ENCODE data around the gene SLC66A2. TPM values are rescaled to one million over a fixed set of nuclear protein-coding genes. Genes with fewer than 3 reads are reported as not detected.

Gene SLC66A2
- total RNA-seq, 3 donors from 2014 or later (not counting 1 experiment from before 2014, with no cell fraction given) = 51.2 to 62.4 (median 54.1) TPM

- Mint-ChIP-seq H3K27me3 (ENCODE audit: low read depth in 2 of 2) (no peaks in the 10 kb centered on the region), H3K4me3 (no peak overlapping the region), H3K4me1 (peaks cover 10 to 35% of the 10 kb centered on the region in 2 donors), H3K9me3 (no peaks in the 10 kb centered on the region), H3K36me3 (peaks cover 7% of the 10 kb centered on the region), H3K27ac (no peak overlapping the region)
- Histone ChIP-seq H3K9me3 (ENCODE audit: control insufficient read depth, insufficient read depth, low read length) (peaks cover 15% of the 10 kb centered on the region), H3K27me3 (ENCODE audit: control insufficient read depth, insufficient read depth, low read length) (no peaks in the 10 kb centered on the region), H3K4me1 (ENCODE audit: control insufficient read depth, insufficient read depth, low read length) (peaks cover 4% of the 10 kb centered on the region), H3K36me3 (ENCODE audit: control insufficient read depth, insufficient read depth, low read length) (peaks cover 16% of the 10 kb centered on the region), H3K27ac (ENCODE audit: low read length) (no peak overlapping the region), H3K4me3 (ENCODE audit: low read length) (no peak overlapping the region)
- TF ChIP-seq, protein P1, sequence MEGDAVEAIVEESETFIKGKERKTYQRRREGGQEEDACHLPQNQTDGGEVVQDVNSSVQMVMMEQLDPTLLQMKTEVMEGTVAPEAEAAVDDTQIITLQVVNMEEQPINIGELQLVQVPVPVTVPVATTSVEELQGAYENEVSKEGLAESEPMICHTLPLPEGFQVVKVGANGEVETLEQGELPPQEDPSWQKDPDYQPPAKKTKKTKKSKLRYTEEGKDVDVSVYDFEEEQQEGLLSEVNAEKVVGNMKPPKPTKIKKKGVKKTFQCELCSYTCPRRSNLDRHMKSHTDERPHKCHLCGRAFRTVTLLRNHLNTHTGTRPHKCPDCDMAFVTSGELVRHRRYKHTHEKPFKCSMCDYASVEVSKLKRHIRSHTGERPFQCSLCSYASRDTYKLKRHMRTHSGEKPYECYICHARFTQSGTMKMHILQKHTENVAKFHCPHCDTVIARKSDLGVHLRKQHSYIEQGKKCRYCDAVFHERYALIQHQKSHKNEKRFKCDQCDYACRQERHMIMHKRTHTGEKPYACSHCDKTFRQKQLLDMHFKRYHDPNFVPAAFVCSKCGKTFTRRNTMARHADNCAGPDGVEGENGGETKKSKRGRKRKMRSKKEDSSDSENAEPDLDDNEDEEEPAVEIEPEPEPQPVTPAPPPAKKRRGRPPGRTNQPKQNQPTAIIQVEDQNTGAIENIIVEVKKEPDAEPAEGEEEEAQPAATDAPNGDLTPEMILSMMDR (IDR thresholded peaks at IDR 0.05) = no peak
- DNase-seq (no peak), ATAC-seq (no peak)
- WGBS (ENCODE audit: insufficient coverage) = 94% methylated on average over 5 of the region's 5 CpGs
- intact Hi-C loops (cut with micrococcal nuclease) = no loop called here
These were observed 12.4 kb downstream of the SLC66A2 start for GRCh38 chr18:79939096-79939495.

DNA sequence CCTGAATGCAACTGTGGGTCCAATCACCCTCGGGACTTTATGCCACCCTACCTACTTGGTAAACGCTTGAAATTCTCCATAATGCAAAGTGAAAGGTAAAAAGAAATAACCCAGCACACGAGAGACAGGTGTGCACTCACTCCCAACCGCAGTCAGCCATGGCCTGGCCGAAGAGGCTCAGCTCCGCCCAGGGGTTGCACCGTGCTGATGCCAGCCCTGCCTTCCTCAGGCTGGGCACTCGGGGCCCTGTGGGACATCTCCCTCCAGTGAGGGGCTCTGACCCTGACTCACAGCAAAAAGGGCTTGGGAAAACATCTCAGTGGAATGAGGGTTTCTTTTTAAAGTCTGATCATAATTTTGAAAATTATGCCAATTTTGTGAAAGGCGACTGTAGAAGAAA is 13.3 kb downstream of the SLC66A2 start:
- 95% methylated on average over 9 of the region's 9 CpGs for WGBS (ENCODE audit: insufficient coverage)
- Mint-ChIP-seq H3K27me3 (ENCODE audit: low read depth in 2 of 2) (no peaks in the 10 kb centered on the region), H3K4me3 (no peak overlapping the region), H3K36me3 (peaks cover 15% of the 10 kb centered on the region), H3K27ac (no peak overlapping the region), H3K9me3 (peaks cover 2 to 5% of the 10 kb centered on the region in 2 donors), H3K4me1 (peaks cover 10 to 32% of the 10 kb centered on the region in 2 donors)
- no peaks in the 10 kb centered on the region for H3K4me1 ChIP-seq (ENCODE audit: control insufficient read depth, insufficient read depth, low read length)
- peaks cover 19% of the 10 kb centered on the region for H3K9me3 ChIP-seq (ENCODE audit: control insufficient read depth, insufficient read depth, low read length)
- intact Hi-C loops (cut with micrococcal nuclease) = no loop called here
- H3K4me3 ChIP-seq (ENCODE audit: low read length) = no peak overlapping the region
- H3K36me3 ChIP-seq (ENCODE audit: control insufficient read depth, insufficient read depth, low read length) = peaks cover 16% of the 10 kb centered on the region
- H3K27ac ChIP-seq (ENCODE audit: low read length) = no peak overlapping the region
- ATAC-seq (no peak), DNase-seq (no peak)
- H3K27me3 ChIP-seq (ENCODE audit: control insufficient read depth, insufficient read depth, low read length) = no peaks in the 10 kb centered on the region
- TF ChIP-seq, protein P1 (IDR thresholded peaks at IDR 0.05) = no peak

DNA sequence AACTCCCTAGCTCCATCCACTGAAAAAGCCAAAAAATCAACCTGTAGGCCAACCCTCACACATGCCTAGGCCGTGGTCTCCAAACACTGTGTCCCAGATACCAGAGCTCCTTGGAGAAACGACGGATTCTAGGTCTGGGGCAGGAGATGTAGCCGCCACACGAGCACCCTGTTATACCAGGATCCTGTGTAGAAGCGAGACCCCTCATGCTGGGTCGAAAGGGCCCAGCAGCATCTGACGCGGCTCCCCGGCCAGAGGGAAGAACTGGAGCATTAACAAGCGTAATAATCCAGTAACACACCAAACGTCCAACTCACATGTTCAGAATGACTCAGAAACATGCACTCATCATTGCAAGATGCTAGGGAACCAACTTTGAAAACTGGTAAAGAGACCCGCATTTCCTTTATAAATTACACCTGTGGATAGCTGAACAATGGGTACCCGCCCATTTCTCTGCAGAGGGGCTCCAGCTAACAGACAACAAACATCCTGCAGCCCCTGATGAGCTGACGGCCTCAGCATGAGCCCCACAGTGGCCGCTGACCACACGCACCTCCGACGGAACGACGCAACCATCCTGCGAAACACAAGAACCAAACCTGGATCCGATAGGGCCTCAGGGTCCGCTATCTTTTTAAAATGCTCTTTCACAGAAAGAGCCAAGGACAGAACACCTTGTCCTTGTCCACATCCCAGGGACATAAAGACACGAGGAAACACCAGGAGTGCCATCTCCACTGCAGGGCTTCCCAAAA is 14.2 kb downstream of the SLC66A2 start:
- TF ChIP-seq, protein P1 (IDR thresholded peaks at IDR 0.05) = no peak
- Mint-ChIP-seq H3K4me1 (peaks cover 10 to 30% of the 10 kb centered on the region in 2 donors), H3K4me3 (no peak overlapping the region), H3K9me3 (peaks cover 8 to 11% of the 10 kb centered on the region in 2 donors), H3K27me3 (ENCODE audit: low read depth in 2 of 2) (no peaks in the 10 kb centered on the region), H3K27ac (no peak overlapping the region), H3K36me3 (peaks cover 24% of the 10 kb centered on the region)
- Histone ChIP-seq H3K27me3 (ENCODE audit: control insufficient read depth, insufficient read depth, low read length) (no peaks in the 10 kb centered on the region), H3K4me1 (ENCODE audit: control insufficient read depth, insufficient read depth, low read length) (no peaks in the 10 kb centered on the region), H3K4me3 (ENCODE audit: low read length) (no peak overlapping the region), H3K36me3 (ENCODE audit: control insufficient read depth, insufficient read depth, low read length) (peaks cover 8% of the 10 kb centered on the region), H3K9me3 (ENCODE audit: control insufficient read depth, insufficient read depth, low read length) (peaks cover 19% of the 10 kb centered on the region), H3K27ac (ENCODE audit: low read length) (no peak overlapping the region)
- WGBS (ENCODE audit: insufficient coverage) = 96% methylated on average over 25 of the region's 25 CpGs
- no peak for DNase-seq
- no peak for ATAC-seq
- intact Hi-C loops (cut with micrococcal nuclease) = no loop called here
